AG04450 (cell line): ENCODE data around the gene MEIS2. TPM values are rescaled to one million over a fixed set of nuclear protein-coding genes. Genes with fewer than 3 reads are reported as not detected.

Experiments
- CTCF ChIA-PET: fragments of 300-600, 350-600 bp; formaldehyde crosslinking; extraction: SDS; loops from one replicate; lab custom pipeline; 2022; ENCODE audit warnings: antibody characterized with exemption, inconsistent platforms; lab: Charles Lee
- POLR2A ChIA-PET: fragments of 350-600 bp; formaldehyde crosslinking; extraction: SDS; loops from one replicate; lab custom pipeline; 2021; ENCODE audit warnings: antibody characterized with exemption, inconsistent platforms; lab: Yijun Ruan, JAX
- DNase-seq: peaks from one replicate; pipeline ENCODE4 v3.0.0-alpha.2; 2011; ENCODE audit warnings: low read depth, low spot score
- H3K27ac ChIP-seq: one replicate; pipeline ENCODE4 v1.5.1; 2012; ENCODE audit warnings: low read depth, low read length, control low read depth
- H3K27me3 ChIP-seq: one replicate; pipeline ENCODE4 v1.6.0; 2012; ENCODE audit warnings: low read length; ENCODE audit not compliant: control insufficient read depth, insufficient read depth
- H3K4me3 ChIP-seq: 2 replicates; pipeline ENCODE4 v1.5.1; 2011; ENCODE audit warnings: mild to moderate bottlenecking, low read depth, low read length, control low read depth
- H3K9me3 ChIP-seq: 2 replicates; pipeline ENCODE4 v1.5.1; 2012; ENCODE audit warnings: low read length; ENCODE audit not compliant: control insufficient read depth, insufficient read depth
- polyA minus RNA-seq: library from RNA; depleted of rRNA, polyadenylated mRNA; stranded (reverse); fragments of >200 nt; gene quantifications from 2 replicates; pipeline ENCODE4 v1.2.3, GENCODE V29; 2011; rRNA and poly(A)+ RNA removed
- polyA plus RNA-seq: library from polyadenylated mRNA; depleted of rRNA; stranded (reverse); fragments of >200 nt; gene quantifications from 2 replicates; pipeline ENCODE4 v1.2.3, GENCODE V29; 2011; rRNA removed
- TF ChIP-seq, protein P1 (sequence below): IDR thresholded peaks from 2 replicates; pipeline ENCODE4 v1.5.1; 2011; ENCODE audit warnings: low read depth, low read length, control low read depth, inconsistent platforms

Gene MEIS2
- polyA plus RNA-seq (31.7 and 33.4 TPM in 2 replicates), polyA minus RNA-seq (50.0 and 50.6 TPM in 2 replicates)

DNA sequence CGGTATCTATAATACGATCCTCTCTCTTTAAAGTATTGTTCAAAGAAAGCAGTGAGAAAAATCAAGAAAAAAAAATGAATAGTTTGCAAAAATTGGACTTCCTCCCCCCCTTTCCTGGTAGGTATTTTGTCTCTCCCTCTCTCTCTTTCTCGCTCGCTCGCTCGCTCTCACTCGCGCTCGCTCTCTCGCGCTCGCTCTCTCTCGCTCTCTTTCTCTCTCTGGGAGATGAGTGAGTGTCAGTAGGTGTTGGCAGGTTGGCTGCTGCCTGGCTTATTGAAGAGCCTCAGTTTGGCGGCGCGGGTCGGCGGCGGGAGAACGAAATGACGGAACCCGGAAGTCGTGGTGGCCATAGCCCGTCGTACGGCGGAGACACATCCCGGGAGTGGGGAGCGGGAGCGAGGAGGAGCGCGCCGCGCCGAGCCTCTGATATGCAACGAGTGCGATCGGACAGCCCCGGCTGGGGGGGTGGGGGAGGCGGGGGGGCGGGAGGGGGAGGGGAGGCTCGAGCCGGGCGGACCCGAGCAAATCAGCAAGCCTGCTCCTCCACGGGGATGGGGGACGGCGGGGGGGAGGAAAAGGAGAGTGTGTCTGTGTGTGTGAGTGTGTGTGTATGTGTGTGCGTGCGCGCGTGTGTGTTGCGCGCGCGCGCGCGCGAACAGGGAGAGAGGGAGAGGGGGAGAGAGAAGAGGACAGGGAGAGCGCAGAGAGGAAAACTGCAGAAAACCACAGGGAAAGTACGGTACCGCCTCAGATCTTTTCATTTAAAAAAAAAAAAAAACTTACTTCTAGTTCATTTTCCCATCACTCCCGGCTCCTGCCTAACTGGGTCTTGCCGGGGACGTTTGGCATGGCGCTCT is at the start of gene MEIS2:
Gene MEIS2, minus strand, starts transcription at position 441 of the 857 bp plus-strand sequence. CDS start 1,083 bp downstream, outside the sequence.
- Histone ChIP-seq H3K9me3 (no peaks in the 10 kb centered on the region; the same call in 1 of the 2 replicates), H3K27ac (peak within 1 kb of the TSS; percentile 96), H3K4me3 (peak within 1 kb of the TSS; percentile 95), H3K27me3 (no peaks in the 10 kb centered on the region)
- DNase-seq = peak; percentile 90
- POLR2A ChIA-PET = interaction anchor here (0.7 to 1.0 kb wide), 4 partner anchors 26 to 632 kb away, joined by 3 to 6 read pairs (median 4); no protein-coding TSS in a partner anchor
- CTCF ChIA-PET = interaction anchor here (0.6 to 1.4 kb wide), 4 partner anchors 34 to 216 kb away, joined by 3 to 12 read pairs (median 4); no protein-coding TSS in a partner anchor
- TF ChIP-seq, protein P1, sequence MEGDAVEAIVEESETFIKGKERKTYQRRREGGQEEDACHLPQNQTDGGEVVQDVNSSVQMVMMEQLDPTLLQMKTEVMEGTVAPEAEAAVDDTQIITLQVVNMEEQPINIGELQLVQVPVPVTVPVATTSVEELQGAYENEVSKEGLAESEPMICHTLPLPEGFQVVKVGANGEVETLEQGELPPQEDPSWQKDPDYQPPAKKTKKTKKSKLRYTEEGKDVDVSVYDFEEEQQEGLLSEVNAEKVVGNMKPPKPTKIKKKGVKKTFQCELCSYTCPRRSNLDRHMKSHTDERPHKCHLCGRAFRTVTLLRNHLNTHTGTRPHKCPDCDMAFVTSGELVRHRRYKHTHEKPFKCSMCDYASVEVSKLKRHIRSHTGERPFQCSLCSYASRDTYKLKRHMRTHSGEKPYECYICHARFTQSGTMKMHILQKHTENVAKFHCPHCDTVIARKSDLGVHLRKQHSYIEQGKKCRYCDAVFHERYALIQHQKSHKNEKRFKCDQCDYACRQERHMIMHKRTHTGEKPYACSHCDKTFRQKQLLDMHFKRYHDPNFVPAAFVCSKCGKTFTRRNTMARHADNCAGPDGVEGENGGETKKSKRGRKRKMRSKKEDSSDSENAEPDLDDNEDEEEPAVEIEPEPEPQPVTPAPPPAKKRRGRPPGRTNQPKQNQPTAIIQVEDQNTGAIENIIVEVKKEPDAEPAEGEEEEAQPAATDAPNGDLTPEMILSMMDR = no peak

DNA sequence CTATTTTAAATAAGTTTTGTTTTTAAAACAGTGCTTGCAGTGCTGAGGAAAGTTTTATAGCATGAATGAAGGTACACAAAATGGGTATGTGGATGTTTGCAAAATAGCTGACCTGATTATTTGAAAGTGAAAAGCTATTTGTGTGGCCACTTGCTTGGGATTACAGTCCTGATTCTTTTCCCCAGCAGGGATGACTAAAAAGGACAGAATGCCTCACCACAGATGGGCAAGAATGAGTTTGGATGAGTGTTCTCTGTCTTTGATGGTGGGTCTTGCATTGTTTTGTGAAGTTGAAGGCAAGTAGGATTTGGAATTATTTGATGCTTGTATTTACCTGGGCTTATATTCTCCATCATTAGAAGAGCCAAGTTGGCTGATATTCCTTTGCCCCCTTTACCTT is 48.8 kb upstream of the MEIS2 start:
- Histone ChIP-seq H3K4me3 (no peak overlapping the region), H3K9me3 (no peaks in the 10 kb centered on the region), H3K27me3 (peaks cover 10% of the 10 kb centered on the region), H3K27ac (no peak overlapping the region)
- CTCF ChIA-PET = interaction anchor here (0.7 kb wide), 1 partner anchor 15 kb away, joined by 3 read pairs; no protein-coding TSS in a partner anchor
- TF ChIP-seq, protein P1 = no peak
- POLR2A ChIA-PET = no interaction called here
- DNase-seq = no peak

DNA sequence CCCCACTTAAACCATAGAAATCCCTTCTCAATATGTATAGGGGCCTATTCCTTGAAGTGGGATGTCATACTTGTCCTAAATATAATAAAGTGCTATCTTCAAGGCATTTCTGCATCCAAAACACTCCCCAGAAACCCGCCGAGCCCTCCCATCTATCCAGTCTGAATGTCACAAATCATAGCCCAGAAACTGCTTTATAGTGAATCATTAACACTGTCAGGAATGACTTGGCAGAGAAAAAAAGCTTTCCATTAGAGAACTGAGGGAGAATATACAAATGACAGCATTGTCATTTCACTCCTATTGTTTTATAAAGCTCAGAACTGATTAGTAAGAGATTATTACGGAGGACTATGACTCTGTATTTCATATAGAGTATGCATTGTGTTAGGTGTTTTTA is 48.4 kb upstream of the MEIS2 start:
- ChIA-PET CTCF (interaction anchor here (0.7 kb wide), 1 partner anchor 15 kb away, joined by 3 read pairs; no protein-coding TSS in a partner anchor), POLR2A (no interaction called here)
- no peak overlapping the region for H3K27ac ChIP-seq
- H3K4me3 ChIP-seq = no peak overlapping the region
- H3K27me3 ChIP-seq = peaks cover 10% of the 10 kb centered on the region
- H3K9me3 ChIP-seq = no peaks in the 10 kb centered on the region
- TF ChIP-seq, protein P1 = no peak
- DNase-seq = no peak

- Histone ChIP-seq H3K4me3 (no peak overlapping the region), H3K27ac (no peak overlapping the region), H3K9me3 (no peaks in the 10 kb centered on the region), H3K27me3 (peaks cover 3% of the 10 kb centered on the region)
- ChIA-PET POLR2A (no interaction called here), CTCF (interaction anchor here (1.0 to 1.4 kb wide), 2 partner anchors 10 to 737 kb away, joined by 3 to 5 read pairs; no protein-coding TSS in a partner anchor)
- TF ChIP-seq, protein P1 = no peak
- DNase-seq = no peak
Observed at GRCh38 chr15:37143351-37143750, 43.0 kb upstream of the MEIS2 start.
